Prostate gland (tissue), 2 donors: Measurements from ENCODE around the gene KCNG1. TPM values are rescaled to one million over a fixed set of nuclear protein-coding genes. Genes with fewer than 3 reads are reported as not detected.
A peak's percentile ranks its signal among the peaks of the same experiment; 100 is the strongest.

Experiments
- DNase-seq: peaks from one replicate; pipeline ENCODE4 v3.0.0-alpha.2; 2019; ENCODE audit warnings: low spot score
- H3K27ac ChIP-seq, 2 donors: fragments of 200-600 bp; sonication (generic); 2 replicates each; pipeline ENCODE4 v1.5.1; 2017 to 2019
- H3K27me3 ChIP-seq: fragments of 200-600 bp; sonication (generic); replicated peaks from 2 replicates; pipeline ENCODE4 v1.5.1; 2019; ENCODE audit not compliant: insufficient read depth
- H3K36me3 ChIP-seq, 2 donors: fragments of 200-600 bp; sonication (generic); 1 replicate in 1 of 2; 2 replicates in 1 of 2; pipeline versions ENCODE4 v1.5.1 to v1.8.1; 2017 to 2019
- H3K4me1 ChIP-seq: fragments of 200-600 bp; sonication (generic); replicated peaks from 2 replicates; pipeline ENCODE4 v1.5.1; 2019
- H3K4me3 ChIP-seq, 2 donors: fragments of 200-600 bp; sonication (generic); 2 replicates each; pipeline ENCODE4 v1.5.1; 2017 to 2019
- H3K9me3 ChIP-seq: fragments of 200-600 bp; sonication (generic); 2 replicates; pipeline ENCODE4 v1.5.1; 2017
- POLR2A ChIP-seq: fragments of 450-650 bp; IDR thresholded peaks from one replicate; pipeline ENCODE4 v1.6.1; 2016; ENCODE audit warnings: antibody characterized with exemption, mild to moderate bottlenecking
- POLR2AphosphoS5 ChIP-seq: sonication (generic); formaldehyde crosslinking; IDR thresholded peaks from one replicate; pipeline ENCODE4 v1.6.1; 2017; ENCODE audit warnings: antibody characterized with exemption
- WGBS: methylation state at CpG from one replicate; pipeline ENCODE4 v1.1.5; 2018; 5-methylcytosine and 5-hydroxymethylcytosine counted together
- intact Hi-C: fragments of 100-400 bp; cut with DNase I; formaldehyde crosslinking; loops from one replicate; pipeline ENCODE4 v1.14.2; 2022
- total RNA-seq, 2 donors: library from RNA; depleted of rRNA; stranded (reverse); fragments of >200 nt; gene quantifications; one replicate each; pipeline ENCODE4 v1.1.0, GENCODE V29; 2016
- TF ChIP-seq, protein P1 (sequence below), 4 experiments: fragments of 200-600 bp in 2 of 4; fragments of 450-650 bp in 2 of 4; sonication (generic) in 2 of 4; IDR thresholded peaks; 1 replicate in 3 of 4; 2 replicates in 1 of 4; pipeline ENCODE4 v1.5.1; 2016 to 2019; ENCODE audit warnings: antibody characterized with exemption in 4 of 4, mild to moderate bottlenecking in 2 of 4, moderate library complexity in 2 of 4

The KCNG1 gene
- total RNA-seq, 2 donors from 2014 or later = 6.8 to 57.9 TPM

DNA sequence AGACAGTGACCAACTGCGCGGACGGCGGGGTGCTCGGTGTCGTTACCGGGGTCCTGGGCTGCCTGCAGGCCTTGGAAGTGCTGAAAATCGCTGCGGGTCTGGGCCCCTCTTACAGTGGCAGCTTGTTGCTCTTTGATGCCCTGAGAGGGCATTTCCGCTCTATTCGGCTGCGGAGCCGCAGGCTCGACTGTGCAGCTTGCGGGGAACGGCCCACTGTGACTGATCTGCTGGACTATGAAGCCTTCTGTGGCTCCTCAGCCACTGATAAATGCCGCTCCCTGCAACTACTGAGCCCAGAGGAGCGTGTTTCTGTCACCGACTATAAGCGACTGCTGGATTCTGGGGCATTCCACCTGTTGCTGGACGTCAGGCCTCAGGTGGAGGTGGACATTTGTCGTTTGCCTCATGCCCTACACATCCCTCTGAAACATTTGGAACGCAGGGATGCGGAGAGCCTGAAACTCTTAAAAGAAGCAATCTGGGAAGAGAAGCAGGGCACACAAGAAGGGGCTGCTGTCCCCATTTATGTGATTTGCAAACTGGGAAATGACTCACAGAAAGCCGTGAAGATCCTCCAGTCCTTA, 63.3 kb downstream of the KCNG1 start:
- H3K27ac ChIP-seq = no peak overlapping the region

DNA sequence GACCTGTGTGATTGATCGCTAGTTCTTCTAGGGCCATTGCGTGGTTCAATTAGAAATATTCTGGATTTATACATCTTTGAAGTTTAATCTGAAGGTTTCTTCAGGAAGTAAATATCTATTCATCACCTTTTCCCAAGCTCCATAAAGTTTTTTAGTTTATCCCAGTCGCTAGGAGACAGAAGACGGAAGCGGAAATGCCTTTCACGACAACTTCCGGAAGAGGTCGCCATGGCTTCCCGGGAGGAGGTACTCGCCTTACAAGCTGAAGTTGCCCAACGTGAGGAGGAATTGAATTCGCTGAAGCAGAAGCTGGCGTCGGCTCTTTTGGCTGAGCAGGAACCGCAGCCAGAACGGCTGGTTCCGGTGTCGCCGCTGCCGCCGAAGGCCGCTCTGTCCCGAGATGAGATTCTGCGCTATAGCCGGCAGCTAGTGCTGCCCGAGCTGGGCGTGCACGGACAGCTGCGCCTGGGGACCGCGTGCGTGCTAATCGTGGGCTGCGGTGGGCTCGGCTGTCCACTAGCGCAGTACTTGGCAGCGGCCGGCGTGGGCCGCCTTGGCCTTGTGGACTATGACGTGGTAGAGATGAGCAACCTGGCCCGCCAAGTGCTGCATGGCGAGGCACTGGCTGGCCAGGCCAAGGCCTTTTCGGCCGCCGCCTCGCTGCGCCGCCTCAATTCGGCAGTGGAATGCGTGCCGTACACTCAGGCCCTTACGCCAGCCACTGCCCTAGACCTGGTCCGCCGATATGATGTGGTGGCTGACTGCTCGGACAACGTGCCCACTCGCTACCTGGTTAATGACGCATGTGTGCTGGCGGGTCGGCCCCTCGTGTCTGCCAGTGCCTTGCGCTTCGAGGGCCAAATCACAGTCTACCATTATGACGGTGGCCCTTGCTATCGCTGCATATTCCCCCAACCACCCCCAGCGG, 64.0 kb downstream of the KCNG1 start, which contains the start of gene MOCS3:
TSS of gene MOCS3 (plus strand) at position 204 of the 928 bp plus-strand sequence. CDS start at position 229, 25 bp downstream.
- no peaks in the 10 kb centered on the region for H3K9me3 ChIP-seq
- H3K4me1 ChIP-seq = peaks cover 5% of the 10 kb centered on the region
- TF ChIP-seq, protein P1, sequence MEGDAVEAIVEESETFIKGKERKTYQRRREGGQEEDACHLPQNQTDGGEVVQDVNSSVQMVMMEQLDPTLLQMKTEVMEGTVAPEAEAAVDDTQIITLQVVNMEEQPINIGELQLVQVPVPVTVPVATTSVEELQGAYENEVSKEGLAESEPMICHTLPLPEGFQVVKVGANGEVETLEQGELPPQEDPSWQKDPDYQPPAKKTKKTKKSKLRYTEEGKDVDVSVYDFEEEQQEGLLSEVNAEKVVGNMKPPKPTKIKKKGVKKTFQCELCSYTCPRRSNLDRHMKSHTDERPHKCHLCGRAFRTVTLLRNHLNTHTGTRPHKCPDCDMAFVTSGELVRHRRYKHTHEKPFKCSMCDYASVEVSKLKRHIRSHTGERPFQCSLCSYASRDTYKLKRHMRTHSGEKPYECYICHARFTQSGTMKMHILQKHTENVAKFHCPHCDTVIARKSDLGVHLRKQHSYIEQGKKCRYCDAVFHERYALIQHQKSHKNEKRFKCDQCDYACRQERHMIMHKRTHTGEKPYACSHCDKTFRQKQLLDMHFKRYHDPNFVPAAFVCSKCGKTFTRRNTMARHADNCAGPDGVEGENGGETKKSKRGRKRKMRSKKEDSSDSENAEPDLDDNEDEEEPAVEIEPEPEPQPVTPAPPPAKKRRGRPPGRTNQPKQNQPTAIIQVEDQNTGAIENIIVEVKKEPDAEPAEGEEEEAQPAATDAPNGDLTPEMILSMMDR (IDR thresholded peaks at IDR 0.05) = no peak
- no peak for TF ChIP-seq POLR2A
- TF ChIP-seq POLR2AphosphoS5 = peak; percentile 90
- intact Hi-C loops = no loop called here
- peak; percentile 78 for DNase-seq
- H3K4me3 ChIP-seq = peak within 1 kb of the TSS; percentile 71 to 89
- no peaks in the 10 kb centered on the region for H3K36me3 ChIP-seq
- H3K27me3 ChIP-seq = no peaks in the 10 kb centered on the region
- WGBS = under 1% methylated on average over 36 of the region's 67 CpGs
- peak within 1 kb of the TSS; percentile 82 to 93 for H3K27ac ChIP-seq

More for the DNA sequence above, 63.3 kb downstream of the KCNG1 start:
- TF ChIP-seq, protein P1 (IDR thresholded peaks at IDR 0.05) = no peak
- TF ChIP-seq POLR2AphosphoS5 (no peak), POLR2A (no peak)
- no peaks in the 10 kb centered on the region for H3K36me3 ChIP-seq
- intact Hi-C loops = no loop called here
- 58% methylated on average over 25 of the region's 25 CpGs for WGBS
- H3K27me3 ChIP-seq = no peaks in the 10 kb centered on the region
- no peaks in the 10 kb centered on the region for H3K9me3 ChIP-seq
- DNase-seq = no peak
- peaks cover 5% of the 10 kb centered on the region for H3K4me1 ChIP-seq
- peak overlapping the region; percentile 71 to 89 for H3K4me3 ChIP-seq

DNA sequence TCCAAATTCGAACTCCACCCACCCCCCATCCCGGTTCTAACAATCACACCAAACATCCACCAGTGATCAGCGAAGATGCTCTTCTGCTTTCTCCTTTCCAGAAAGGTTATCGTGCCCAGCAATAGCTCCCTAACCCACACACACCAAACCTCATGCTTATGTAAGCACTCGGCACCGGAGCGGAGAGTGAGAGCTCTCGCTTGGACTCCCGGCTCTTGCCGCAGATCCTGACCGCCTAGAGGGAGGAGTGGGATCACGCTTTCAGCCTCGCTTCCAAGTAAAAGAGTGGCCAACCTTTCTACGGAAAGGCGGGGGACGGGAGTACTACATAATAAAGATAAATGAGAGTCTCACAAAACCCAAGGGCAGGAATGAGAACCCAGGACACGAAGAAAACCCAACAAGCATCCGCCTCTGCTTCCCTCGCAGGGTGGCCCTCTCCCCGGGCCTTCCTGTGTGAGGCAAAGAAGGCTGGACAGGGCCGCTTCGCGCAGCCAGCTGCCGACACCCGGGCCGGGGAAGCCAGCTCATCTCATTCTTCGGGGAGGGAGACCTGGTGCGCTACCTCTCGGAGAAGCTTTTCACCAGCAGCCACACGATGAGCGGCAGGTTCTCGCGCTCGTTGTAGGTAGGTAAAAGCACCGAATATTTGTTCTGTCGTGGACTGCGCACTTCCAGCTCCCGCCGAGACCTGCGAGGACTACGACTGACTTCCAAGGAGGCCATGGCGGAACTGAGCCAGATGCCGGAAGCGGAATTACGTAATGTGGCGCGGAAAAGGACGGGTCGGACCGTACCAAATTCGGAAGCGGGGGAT, 64.9 kb downstream of the KCNG1 start, which contains the start of gene DPM1:
TSS of gene DPM1 (minus strand) at position 735 of the 817 bp plus-strand sequence. CDS start at position 726, 9 bp downstream.
- H3K9me3 ChIP-seq = no peaks in the 10 kb centered on the region
- no peaks in the 10 kb centered on the region for H3K27me3 ChIP-seq
- WGBS = under 1% methylated on average over 44 of the region's 52 CpGs
- intact Hi-C loops = no loop called here
- H3K4me1 ChIP-seq = peaks cover 5% of the 10 kb centered on the region
- H3K27ac ChIP-seq = peak within 1 kb of the TSS; percentile 82 to 93
- H3K4me3 ChIP-seq = peak within 1 kb of the TSS; percentile 71 to 89
- H3K36me3 ChIP-seq = no peaks in the 10 kb centered on the region
- DNase-seq = peak; percentile 87
- TF ChIP-seq, protein P1 (IDR thresholded peaks at IDR 0.05) = no peak
- TF ChIP-seq POLR2AphosphoS5 = peak; percentile 96
- TF ChIP-seq POLR2A = peak; percentile 81

DNA sequence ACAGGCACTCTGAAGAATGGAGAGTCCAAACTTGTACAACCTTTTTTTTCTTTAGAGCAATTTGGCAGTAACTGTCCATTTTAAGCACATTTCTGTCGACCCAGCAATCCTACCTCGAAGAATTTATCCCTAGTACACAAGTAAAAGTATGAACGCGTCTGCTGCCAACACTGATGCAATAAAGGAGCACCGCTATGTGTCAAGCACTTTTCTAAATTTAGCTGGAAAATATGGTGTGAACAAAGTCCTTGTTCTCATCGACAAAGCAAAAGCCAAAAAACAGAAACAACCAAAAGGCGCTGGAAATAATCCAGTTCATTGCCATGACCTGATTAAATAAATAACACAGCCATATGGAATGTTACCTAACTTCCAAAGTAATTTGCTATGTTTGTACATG, 65.6 kb downstream of the KCNG1 start:
- no peak for DNase-seq
- intact Hi-C loops = no loop called here
- Histone ChIP-seq H3K36me3 (no peaks in the 10 kb centered on the region), H3K27ac (peak overlapping the region in 1 of 2 donors; percentile 82), H3K4me1 (peaks cover 5% of the 10 kb centered on the region), H3K9me3 (no peaks in the 10 kb centered on the region), H3K27me3 (no peaks in the 10 kb centered on the region), H3K4me3 (peak overlapping the region; percentile 71 to 89)
- TF ChIP-seq, protein P1 (IDR thresholded peaks at IDR 0.05) = no peak
- TF ChIP-seq POLR2A (no peak), POLR2AphosphoS5 (no peak)
- 7% methylated on average over 7 of the region's 7 CpGs for WGBS
